Osteoblast (primary cell): Measurements from ENCODE around the gene RAB19. TPM values are rescaled to one million over a fixed set of nuclear protein-coding genes. Genes with fewer than 3 reads are reported as not detected.

Source experiments
- DNase-seq: peaks from one replicate; pipeline ENCODE4 v3.0.0; 2011; ENCODE audit warnings: low spot score, mixed read lengths; ENCODE audit not compliant: insufficient read length; ENCODE audit errors: missing footprints
- H2AFZ ChIP-seq: 2 replicates; pipeline ENCODE4 v1.6.0; 2011; ENCODE audit warnings: mild to moderate bottlenecking, low read length
- H3K27ac ChIP-seq: 2 replicates; pipeline ENCODE4 v1.5.1; 2011; ENCODE audit warnings: mild to moderate bottlenecking, low read depth, low read length, moderate library complexity
- H3K27me3 ChIP-seq: 2 replicates; pipeline ENCODE4 v1.6.0; 2012; ENCODE audit warnings: mild to moderate bottlenecking, control low read depth, inconsistent platforms, low read length, moderate library complexity; ENCODE audit not compliant: insufficient read depth
- H3K36me3 ChIP-seq: 2 replicates; pipeline ENCODE4 v1.5.1; 2011; ENCODE audit warnings: mild to moderate bottlenecking, low read length, control low read depth, moderate library complexity; ENCODE audit not compliant: insufficient read depth
- H3K4me1 ChIP-seq: 2 replicates; pipeline ENCODE4 v1.5.1; 2011; ENCODE audit warnings: mild to moderate bottlenecking, low read length, control low read depth, moderate library complexity; ENCODE audit not compliant: insufficient read depth
- H3K4me2 ChIP-seq: 2 replicates; pipeline ENCODE4 v1.6.0; 2011; ENCODE audit warnings: mild to moderate bottlenecking, low read length; ENCODE audit not compliant: insufficient read depth
- H3K4me3 ChIP-seq: fragments of 200-600 bp; sonication (generic); 3 replicates; pipeline ENCODE4 v1.5.1; 2012; ENCODE audit warnings: mild to moderate bottlenecking, low read length, inconsistent platforms; ENCODE audit not compliant: insufficient read depth
- H3K79me2 ChIP-seq: 2 replicates; pipeline ENCODE4 v1.6.0; 2012; ENCODE audit warnings: mild to moderate bottlenecking, low read length, control low read depth, inconsistent platforms; ENCODE audit not compliant: insufficient read depth
- H3K9me3 ChIP-seq: 2 replicates; pipeline ENCODE4 v1.5.1; 2011; ENCODE audit warnings: low read depth, low read length, control low read depth
- H4K20me1 ChIP-seq: 2 replicates; pipeline ENCODE4 v1.6.0; 2012; ENCODE audit warnings: mild to moderate bottlenecking, low read length, control low read depth; ENCODE audit not compliant: insufficient read depth
- total RNA-seq: library from RNA; depleted of rRNA; stranded (reverse); fragments of >200 nt; gene quantifications from 2 replicates; pipeline ENCODE4 v1.2.3, GENCODE V29; 2012
- TF ChIP-seq, protein P1 (sequence below): IDR thresholded peaks from 2 replicates; pipeline ENCODE4 v1.5.1; 2011; ENCODE audit warnings: mild to moderate bottlenecking, low read depth, low read length, moderate library complexity; ENCODE audit errors: extremely low read depth

RAB19 gene
- total RNA-seq, 1 donor = not detected

DNA sequence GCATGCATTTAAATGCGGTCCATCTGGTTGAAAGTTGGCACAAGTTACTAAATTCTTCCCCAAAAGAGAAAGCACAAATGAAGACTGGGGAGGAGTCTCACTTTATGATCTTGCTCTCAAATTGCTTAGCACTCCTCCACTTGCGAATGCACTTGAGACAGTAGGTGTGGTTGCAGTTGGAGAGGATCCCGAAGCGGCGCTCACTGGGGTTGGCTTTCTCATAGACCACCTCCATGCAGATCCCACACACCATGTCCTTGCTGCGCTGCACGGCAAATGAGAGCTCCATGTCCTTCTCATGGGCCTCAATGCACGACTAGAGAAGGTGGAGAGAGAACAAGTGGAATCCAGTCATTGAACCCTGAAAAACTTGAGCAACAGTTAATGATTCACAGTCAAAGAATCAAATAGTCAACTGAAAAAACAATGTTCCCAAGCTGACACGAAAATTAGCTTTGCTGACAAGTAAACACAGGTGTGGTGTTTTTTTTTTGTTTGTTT lies 52.7 kb downstream of the RAB19 start:
- peaks cover 10% of the 10 kb centered on the region for H3K79me2 ChIP-seq
- H3K4me2 ChIP-seq = no peak overlapping the region
- DNase-seq = no peak
- no peaks in the 10 kb centered on the region for H3K4me1 ChIP-seq
- no peak overlapping the region for H3K4me3 ChIP-seq
- H4K20me1 ChIP-seq = peaks cover 3% of the 10 kb centered on the region
- TF ChIP-seq, protein P1, sequence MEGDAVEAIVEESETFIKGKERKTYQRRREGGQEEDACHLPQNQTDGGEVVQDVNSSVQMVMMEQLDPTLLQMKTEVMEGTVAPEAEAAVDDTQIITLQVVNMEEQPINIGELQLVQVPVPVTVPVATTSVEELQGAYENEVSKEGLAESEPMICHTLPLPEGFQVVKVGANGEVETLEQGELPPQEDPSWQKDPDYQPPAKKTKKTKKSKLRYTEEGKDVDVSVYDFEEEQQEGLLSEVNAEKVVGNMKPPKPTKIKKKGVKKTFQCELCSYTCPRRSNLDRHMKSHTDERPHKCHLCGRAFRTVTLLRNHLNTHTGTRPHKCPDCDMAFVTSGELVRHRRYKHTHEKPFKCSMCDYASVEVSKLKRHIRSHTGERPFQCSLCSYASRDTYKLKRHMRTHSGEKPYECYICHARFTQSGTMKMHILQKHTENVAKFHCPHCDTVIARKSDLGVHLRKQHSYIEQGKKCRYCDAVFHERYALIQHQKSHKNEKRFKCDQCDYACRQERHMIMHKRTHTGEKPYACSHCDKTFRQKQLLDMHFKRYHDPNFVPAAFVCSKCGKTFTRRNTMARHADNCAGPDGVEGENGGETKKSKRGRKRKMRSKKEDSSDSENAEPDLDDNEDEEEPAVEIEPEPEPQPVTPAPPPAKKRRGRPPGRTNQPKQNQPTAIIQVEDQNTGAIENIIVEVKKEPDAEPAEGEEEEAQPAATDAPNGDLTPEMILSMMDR = no peak
- no peaks in the 10 kb centered on the region for H3K27me3 ChIP-seq
- no peaks in the 10 kb centered on the region for H3K9me3 ChIP-seq
- H3K27ac ChIP-seq = no peak overlapping the region
- H2AFZ ChIP-seq = no peak overlapping the region
- peaks cover 46% of the 10 kb centered on the region for H3K36me3 ChIP-seq

DNA sequence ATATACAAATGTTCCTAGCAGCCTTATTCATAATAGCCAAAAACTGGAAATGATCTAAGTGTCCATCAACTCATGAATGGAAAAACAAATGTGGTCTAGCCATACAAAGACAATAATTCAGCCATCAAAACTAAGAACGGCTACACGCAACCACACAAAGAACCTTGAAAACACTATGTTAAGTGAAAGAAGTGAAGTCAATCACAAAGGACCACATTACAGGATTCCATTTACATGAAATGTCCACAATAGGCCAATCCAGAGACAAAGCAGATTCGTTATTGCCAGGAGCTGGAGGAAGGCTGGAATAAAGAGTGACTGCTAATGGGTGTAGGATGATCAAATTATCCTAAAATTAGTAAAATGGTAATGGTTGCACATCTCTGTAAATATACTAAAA lies 54.3 kb downstream of the RAB19 start:
- Histone ChIP-seq H3K9me3 (no peaks in the 10 kb centered on the region), H4K20me1 (peaks cover 6% of the 10 kb centered on the region), H3K4me2 (no peak overlapping the region), H3K79me2 (peaks cover 20% of the 10 kb centered on the region), H3K4me3 (no peak overlapping the region), H2AFZ (no peak overlapping the region), H3K36me3 (peaks cover 46% of the 10 kb centered on the region), H3K27ac (no peak overlapping the region), H3K27me3 (no peaks in the 10 kb centered on the region), H3K4me1 (no peaks in the 10 kb centered on the region)
- TF ChIP-seq, protein P1 = no peak
- no peak for DNase-seq

DNA sequence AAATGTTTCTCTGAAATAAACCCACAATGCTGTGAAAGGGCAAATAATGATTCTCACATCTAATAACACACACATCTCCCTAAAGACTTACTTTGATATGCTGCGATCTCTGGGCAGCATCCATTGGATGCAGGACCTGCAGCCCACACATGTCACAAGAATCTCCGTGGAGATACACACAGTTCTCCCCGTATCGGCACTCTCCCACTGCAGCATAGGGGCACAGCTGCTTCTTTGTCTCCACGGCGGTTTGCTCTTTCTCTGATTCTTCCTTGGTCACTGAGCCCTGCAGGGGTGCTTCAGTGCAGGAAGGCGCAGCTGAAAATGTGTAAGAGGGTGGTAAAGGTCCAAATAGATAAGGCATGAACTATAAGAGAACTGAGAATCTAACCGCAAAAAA lies 55.1 kb downstream of the RAB19 start:
- peaks cover 6% of the 10 kb centered on the region for H4K20me1 ChIP-seq

DNA sequence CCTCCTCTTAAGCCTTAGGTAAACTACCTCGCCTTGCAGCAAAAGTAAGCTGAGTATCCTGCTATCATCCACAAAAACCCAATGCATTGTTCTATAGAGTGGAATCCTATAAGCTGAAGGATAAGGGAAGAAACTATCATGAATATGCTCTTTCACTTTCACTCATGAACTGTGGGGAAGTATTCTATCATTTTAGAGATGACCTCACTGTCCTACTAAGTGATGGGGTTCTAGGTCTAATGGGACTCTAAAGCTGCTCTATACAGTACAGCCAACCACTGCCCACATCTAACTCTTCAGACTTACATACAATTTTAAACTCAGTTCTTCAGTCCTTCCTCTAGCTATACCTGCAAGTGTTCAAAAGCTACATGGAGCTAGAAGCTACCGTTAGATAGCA lies 59.3 kb downstream of the RAB19 start:
- Histone ChIP-seq H4K20me1 (peaks cover 11% of the 10 kb centered on the region), H3K36me3 (peaks cover 18% of the 10 kb centered on the region), H3K27ac (no peak overlapping the region), H3K79me2 (peaks cover 38% of the 10 kb centered on the region), H2AFZ (no peak overlapping the region), H3K27me3 (no peaks in the 10 kb centered on the region), H3K4me1 (no peaks in the 10 kb centered on the region), H3K4me3 (no peak overlapping the region), H3K9me3 (no peaks in the 10 kb centered on the region), H3K4me2 (no peak overlapping the region)
- TF ChIP-seq, protein P1 = no peak
- DNase-seq = no peak

More for the DNA sequence above, 55.1 kb downstream of the RAB19 start:
- no peaks in the 10 kb centered on the region for H3K27me3 ChIP-seq
- peaks cover 22% of the 10 kb centered on the region for H3K79me2 ChIP-seq
- no peak overlapping the region for H2AFZ ChIP-seq
- H3K9me3 ChIP-seq = no peaks in the 10 kb centered on the region
- no peaks in the 10 kb centered on the region for H3K4me1 ChIP-seq
- no peak overlapping the region for H3K4me2 ChIP-seq
- DNase-seq = no peak
- H3K36me3 ChIP-seq = peaks cover 44% of the 10 kb centered on the region
- TF ChIP-seq, protein P1 = no peak
- no peak overlapping the region for H3K4me3 ChIP-seq
- no peak overlapping the region for H3K27ac ChIP-seq
